HG03159 (cell line): ENCODE results near the gene TOMM34.

Experiments
- ATAC-seq: cut with Tn5 transposase; IDR thresholded peaks from one replicate; pipeline ENCODE4 v1.9.1; 2021; ENCODE audit warnings: mild to moderate bottlenecking, moderate library complexity; ENCODE audit not compliant: unreplicated experiment

TOMM34 gene

DNA sequence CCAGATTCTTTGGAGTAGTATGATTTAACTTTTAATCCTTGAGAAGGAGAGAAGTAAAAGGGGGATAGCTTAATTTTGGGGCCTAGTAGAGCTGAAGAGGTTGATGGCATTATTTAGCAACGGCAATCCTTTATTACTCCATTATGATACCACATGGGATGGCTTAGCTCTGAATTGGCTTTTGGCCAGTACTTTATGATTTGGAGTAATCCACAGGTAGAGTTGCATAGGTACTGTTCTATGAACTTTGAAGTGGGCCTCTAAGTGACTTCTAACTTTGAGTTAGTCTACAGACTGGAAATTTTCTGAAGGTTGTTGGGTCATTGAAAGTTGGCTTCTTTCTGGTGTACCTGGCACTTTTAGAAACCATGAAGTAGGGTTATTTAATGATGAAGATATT lies 63.1 kb downstream of the TOMM34 start:
- ATAC-seq: no peak

GRCh38 chr20:44896583-44896982 lies 63.6 kb downstream of the TOMM34 start:
- no peak for ATAC-seq

- no peak for ATAC-seq
Observed at GRCh38 chr20:44894959-44895358, 65.2 kb downstream of the TOMM34 start.
